ENCODE data around the gene POPDC2. TPM values are rescaled to one million over a fixed set of nuclear protein-coding genes. Genes with fewer than 3 reads are reported as not detected.
"Not testable (repeated sequence)": the region's sequence is repeated elsewhere in the genome, so short reads cannot be mapped to it uniquely, and the experiment has no call there.

POPDC2 gene
- total RNA-seq, 1 donor from 2014 or later, result not detected

DNA sequence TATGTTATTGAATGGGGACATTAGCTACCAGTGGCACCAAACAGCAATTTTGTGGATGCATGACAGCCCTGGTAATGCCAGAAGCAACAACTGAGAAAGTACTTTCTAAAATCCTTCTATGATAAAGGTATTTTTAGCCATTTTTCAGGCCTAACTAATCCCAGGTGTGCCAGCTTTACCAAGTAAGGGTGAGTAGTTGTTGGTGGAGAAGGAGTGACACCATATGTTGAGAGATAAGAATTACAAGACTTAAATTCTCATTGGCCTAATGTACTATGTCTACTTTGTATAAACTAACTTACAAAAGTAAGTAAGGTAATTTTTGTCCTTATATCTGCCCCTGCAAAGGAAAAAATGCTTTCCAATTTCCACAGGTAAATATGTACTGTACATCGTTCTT is 20.9 kb upstream of the POPDC2 start:
- Histone ChIP-seq H3K36me3 (ENCODE audit: control insufficient read depth, insufficient read depth, low read length) (no peaks in the 10 kb centered on the region), H3K27me3 (ENCODE audit: control insufficient read depth, insufficient read depth, low read length) (no peaks in the 10 kb centered on the region), H3K4me3 (ENCODE audit: low read depth, low read length) (no peak overlapping the region)
- no peak for FAIRE-seq
- peak; percentile 40 for DNase-seq (ENCODE audit: low read depth)
- TF ChIP-seq, protein P1, sequence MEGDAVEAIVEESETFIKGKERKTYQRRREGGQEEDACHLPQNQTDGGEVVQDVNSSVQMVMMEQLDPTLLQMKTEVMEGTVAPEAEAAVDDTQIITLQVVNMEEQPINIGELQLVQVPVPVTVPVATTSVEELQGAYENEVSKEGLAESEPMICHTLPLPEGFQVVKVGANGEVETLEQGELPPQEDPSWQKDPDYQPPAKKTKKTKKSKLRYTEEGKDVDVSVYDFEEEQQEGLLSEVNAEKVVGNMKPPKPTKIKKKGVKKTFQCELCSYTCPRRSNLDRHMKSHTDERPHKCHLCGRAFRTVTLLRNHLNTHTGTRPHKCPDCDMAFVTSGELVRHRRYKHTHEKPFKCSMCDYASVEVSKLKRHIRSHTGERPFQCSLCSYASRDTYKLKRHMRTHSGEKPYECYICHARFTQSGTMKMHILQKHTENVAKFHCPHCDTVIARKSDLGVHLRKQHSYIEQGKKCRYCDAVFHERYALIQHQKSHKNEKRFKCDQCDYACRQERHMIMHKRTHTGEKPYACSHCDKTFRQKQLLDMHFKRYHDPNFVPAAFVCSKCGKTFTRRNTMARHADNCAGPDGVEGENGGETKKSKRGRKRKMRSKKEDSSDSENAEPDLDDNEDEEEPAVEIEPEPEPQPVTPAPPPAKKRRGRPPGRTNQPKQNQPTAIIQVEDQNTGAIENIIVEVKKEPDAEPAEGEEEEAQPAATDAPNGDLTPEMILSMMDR (IDR thresholded peaks at IDR 0.05; ENCODE audit: insufficient read depth, low read length, severe bottlenecking), result peak; percentile 31

DNA sequence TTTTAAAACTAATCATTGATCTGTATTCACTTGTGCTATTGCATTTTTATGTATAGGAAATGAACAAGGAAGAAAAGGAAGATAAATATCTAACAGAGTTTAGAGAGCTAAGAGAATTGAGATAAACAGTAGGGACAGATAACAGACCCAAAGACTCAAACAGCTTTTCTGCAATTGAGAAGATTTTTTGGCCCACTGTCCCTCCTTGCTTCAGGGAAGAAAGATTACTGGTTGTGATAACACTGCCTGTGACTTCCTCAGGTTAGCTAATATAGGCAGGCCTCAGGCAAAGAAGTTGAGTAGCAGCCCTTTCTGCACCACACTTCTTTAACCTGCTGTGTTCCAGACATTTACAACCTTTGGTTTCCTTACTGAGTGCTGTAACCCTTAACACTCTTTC is 19.5 kb upstream of the POPDC2 start:
- no peak overlapping the region for H3K4me3 ChIP-seq (ENCODE audit: low read depth, low read length)
- TF ChIP-seq, protein P1 (IDR thresholded peaks at IDR 0.05; ENCODE audit: insufficient read depth, low read length, severe bottlenecking), result no peak
- FAIRE-seq (no peak), DNase-seq (ENCODE audit: low read depth) (no peak)
- no peaks in the 10 kb centered on the region for H3K36me3 ChIP-seq (ENCODE audit: control insufficient read depth, insufficient read depth, low read length)
- no peaks in the 10 kb centered on the region for H3K27me3 ChIP-seq (ENCODE audit: control insufficient read depth, insufficient read depth, low read length)

DNA sequence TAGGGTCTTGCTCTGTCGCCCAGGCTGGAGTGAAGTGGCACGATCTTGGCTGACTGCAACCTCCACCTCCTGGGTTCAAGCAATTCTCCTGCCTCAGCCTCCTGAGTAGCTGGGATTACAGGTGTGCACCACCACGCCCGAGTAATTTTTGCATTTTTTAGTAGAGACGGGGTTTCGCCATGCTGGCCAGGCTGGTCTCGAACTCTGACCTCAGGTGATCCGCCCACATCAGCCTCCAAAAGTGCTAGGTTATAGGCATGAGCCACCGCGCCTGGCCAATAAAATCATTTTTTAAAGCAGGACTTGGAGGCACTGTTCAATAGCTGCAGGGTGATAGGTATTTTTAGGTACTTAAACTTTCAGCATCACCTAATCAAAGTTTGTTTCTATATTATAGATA is 17.8 kb upstream of the POPDC2 start:
- not testable (repeated sequence) for DNase-seq (ENCODE audit: low read depth); H3K27me3 ChIP-seq (ENCODE audit: control insufficient read depth, insufficient read depth, low read length); H3K4me3 ChIP-seq (ENCODE audit: low read depth, low read length); H3K36me3 ChIP-seq (ENCODE audit: control insufficient read depth, insufficient read depth, low read length); FAIRE-seq

DNA sequence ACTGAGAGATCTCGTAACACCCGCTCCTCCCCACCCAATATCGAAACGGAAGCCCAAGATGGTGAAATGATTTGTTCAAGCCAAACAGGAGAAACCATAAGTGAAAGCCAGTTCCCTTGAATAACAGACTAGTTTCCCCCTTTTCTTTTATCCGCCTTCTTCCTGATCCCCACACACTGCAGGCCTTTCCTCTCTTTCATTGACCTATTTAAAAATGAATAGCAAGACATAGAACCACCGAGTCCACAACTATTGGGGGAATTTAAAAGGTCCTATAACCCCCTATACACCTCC is 17.2 kb upstream of the POPDC2 start:
- no peak for FAIRE-seq
- Histone ChIP-seq H3K4me3 (ENCODE audit: low read depth, low read length) (peak overlapping the region; percentile 74), H3K36me3 (ENCODE audit: control insufficient read depth, insufficient read depth, low read length) (peaks cover 8% of the 10 kb centered on the region), H3K27me3 (ENCODE audit: control insufficient read depth, insufficient read depth, low read length) (no peaks in the 10 kb centered on the region)
- TF ChIP-seq, protein P1 (IDR thresholded peaks at IDR 0.05; ENCODE audit: insufficient read depth, low read length, severe bottlenecking), result no peak
- no peak for DNase-seq (ENCODE audit: low read depth)

DNA sequence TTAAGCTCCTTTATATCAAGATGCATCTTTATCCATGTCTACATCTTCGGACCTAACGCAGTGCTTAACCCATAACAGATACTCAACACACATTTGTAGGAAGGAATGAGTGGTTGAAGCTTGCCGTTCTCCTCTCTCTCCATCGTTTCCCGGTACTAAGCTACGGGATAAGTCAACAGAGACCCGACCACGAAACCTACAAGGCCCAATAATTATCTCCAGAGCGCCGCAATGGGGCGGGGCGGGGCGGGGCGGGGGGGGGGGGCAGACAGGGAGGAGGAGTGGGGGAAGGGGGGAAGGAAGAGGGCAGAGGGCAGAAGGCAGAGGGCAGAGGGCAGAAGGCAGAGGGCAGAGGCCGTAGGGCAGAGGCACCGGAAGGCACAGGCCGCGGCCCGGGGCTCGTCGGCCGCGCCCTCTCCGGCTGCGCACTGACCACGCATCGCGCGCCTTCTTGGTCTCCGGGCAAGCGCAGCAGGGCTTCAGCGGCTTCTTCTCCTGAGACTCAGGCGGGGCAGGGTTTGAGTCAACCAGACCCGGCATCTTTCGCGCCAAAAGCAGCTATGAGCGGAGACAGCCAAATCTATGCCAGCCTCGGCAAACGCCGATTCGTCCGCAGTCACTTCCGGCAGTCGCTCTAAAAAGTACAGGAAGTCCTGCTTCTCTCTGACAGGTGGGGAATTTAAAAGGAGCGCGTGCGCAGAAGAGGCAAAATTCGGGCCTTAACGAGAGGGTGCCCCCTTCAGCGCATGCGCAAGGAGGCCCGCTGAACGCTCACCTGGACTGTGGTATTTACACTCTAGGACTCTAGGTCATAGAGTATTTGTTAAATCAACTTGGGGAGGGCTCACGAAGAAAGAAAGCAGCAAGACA is 16.6 kb upstream of the POPDC2 start, which contains the start of gene COX17:
Gene COX17 (minus strand): TSS at position 636 of the 870 bp plus-strand sequence. CDS start 96 bp downstream, at position 540.
- TF ChIP-seq, protein P1 (IDR thresholded peaks at IDR 0.05; ENCODE audit: insufficient read depth, low read length, severe bottlenecking), result no peak
- DNase-seq (ENCODE audit: low read depth) (peak; percentile 95), FAIRE-seq (no peak)
- Histone ChIP-seq H3K36me3 (ENCODE audit: control insufficient read depth, insufficient read depth, low read length) (peaks cover 8% of the 10 kb centered on the region), H3K4me3 (ENCODE audit: low read depth, low read length) (peak within 1 kb of the TSS; percentile 74), H3K27me3 (ENCODE audit: control insufficient read depth, insufficient read depth, low read length) (no peaks in the 10 kb centered on the region)

DNA sequence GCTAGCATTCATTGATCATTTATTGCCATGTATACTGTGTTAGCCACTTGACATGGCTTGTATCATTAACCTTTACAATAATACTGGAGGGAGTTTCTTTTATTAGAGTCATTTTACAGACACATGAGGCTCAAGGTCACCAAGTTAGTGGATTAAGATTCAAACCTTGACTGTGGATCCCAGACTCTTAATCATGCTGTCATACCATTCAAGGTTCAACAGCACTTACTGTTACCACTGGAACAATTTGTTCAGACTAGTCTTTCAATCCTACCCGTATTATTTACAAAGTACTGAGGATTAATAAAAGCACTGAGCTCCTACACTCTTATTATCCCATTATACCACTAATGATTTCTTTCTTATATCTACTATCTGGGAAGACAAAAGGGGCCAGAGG is 15.6 kb upstream of the POPDC2 start:
- TF ChIP-seq, protein P1 (IDR thresholded peaks at IDR 0.05; ENCODE audit: insufficient read depth, low read length, severe bottlenecking), result no peak
- no peaks in the 10 kb centered on the region for H3K27me3 ChIP-seq (ENCODE audit: control insufficient read depth, insufficient read depth, low read length)
- peaks cover 8% of the 10 kb centered on the region for H3K36me3 ChIP-seq (ENCODE audit: control insufficient read depth, insufficient read depth, low read length)
- peak overlapping the region; percentile 74 for H3K4me3 ChIP-seq (ENCODE audit: low read depth, low read length)
- FAIRE-seq (no peak), DNase-seq (ENCODE audit: low read depth) (no peak)

Data from bronchial epithelial cell (primary cell).